Astrocyte (in vitro differentiated cells and primary cell): ENCODE results near the gene ANKRD63. TPM values are rescaled to one million over a fixed set of nuclear protein-coding genes. Genes with fewer than 3 reads are reported as not detected.

Experiments
- DNase-seq: peaks from one replicate; pipeline ENCODE4 v3.0.0-alpha.2; 2010; ENCODE audit warnings: low read depth
- FAIRE-seq: peaks from 2 replicates; lab custom pipeline; 2011; peaks lifted over from hg19 to GRCh38; lab: Jason Lieb, UNC
- H2AFZ ChIP-seq: 2 replicates; pipeline ENCODE4 v1.6.0; 2012; ENCODE audit warnings: low read depth, low read length, inconsistent platforms
- H3K27ac ChIP-seq: 2 replicates; pipeline ENCODE4 v1.5.1; 2011; ENCODE audit warnings: low read depth, low read length, inconsistent platforms
- H3K27me3 ChIP-seq: 2 replicates; pipeline ENCODE4 v1.6.0; 2011; ENCODE audit warnings: low read length, inconsistent platforms; ENCODE audit not compliant: insufficient read depth
- H3K36me3 ChIP-seq: 2 replicates; pipeline ENCODE4 v1.5.1; 2011; ENCODE audit warnings: low read length, inconsistent platforms; ENCODE audit not compliant: insufficient read depth
- H3K4me1 ChIP-seq: 2 replicates; pipeline ENCODE4 v1.5.1; 2011; ENCODE audit warnings: low read length, inconsistent platforms; ENCODE audit not compliant: insufficient read depth
- H3K4me2 ChIP-seq: 2 replicates; pipeline ENCODE4 v1.6.0; 2012; ENCODE audit warnings: low read length, inconsistent platforms
- H3K4me3 ChIP-seq: 2 replicates; pipeline ENCODE4 v1.5.1; 2011; ENCODE audit warnings: low read depth, mild to moderate bottlenecking, low read length, inconsistent platforms; ENCODE audit not compliant: insufficient read depth
- H3K79me2 ChIP-seq: 2 replicates; pipeline ENCODE4 v1.6.0; 2012; ENCODE audit warnings: mild to moderate bottlenecking, low read length, inconsistent platforms; ENCODE audit not compliant: insufficient read depth
- H3K9ac ChIP-seq: 2 replicates; pipeline ENCODE4 v1.6.0; 2012; ENCODE audit warnings: mild to moderate bottlenecking, low read length, inconsistent platforms
- H3K9me3 ChIP-seq: 2 replicates; pipeline ENCODE4 v1.5.1; 2012; ENCODE audit warnings: low read depth, mild to moderate bottlenecking, low read length, inconsistent platforms; ENCODE audit not compliant: insufficient read depth
- H4K20me1 ChIP-seq: 2 replicates; pipeline ENCODE4 v1.6.0; 2012; ENCODE audit warnings: low read length, inconsistent platforms; ENCODE audit not compliant: insufficient read depth
- H3K27ac Mint-ChIP-seq: one replicate; pipeline ENCODE4 v1.8.0; 2021; ENCODE audit warnings: mild to moderate bottlenecking, mixed read lengths; ENCODE audit not compliant: unreplicated experiment
- H3K27me3 Mint-ChIP-seq: one replicate; pipeline ENCODE4 v1.8.0; 2021; ENCODE audit warnings: low read depth, mixed read lengths; ENCODE audit not compliant: unreplicated experiment
- H3K36me3 Mint-ChIP-seq: one replicate; pipeline ENCODE4 v1.8.0; 2021; ENCODE audit warnings: low read depth, mixed read lengths; ENCODE audit not compliant: unreplicated experiment
- H3K4me1 Mint-ChIP-seq: one replicate; pipeline ENCODE4 v1.8.0; 2021; ENCODE audit warnings: low read depth, mixed read lengths; ENCODE audit not compliant: unreplicated experiment
- H3K4me3 Mint-ChIP-seq: one replicate; pipeline ENCODE4 v1.8.0; 2021; ENCODE audit warnings: mild to moderate bottlenecking, moderate library complexity, mixed read lengths; ENCODE audit not compliant: unreplicated experiment
- H3K9me3 Mint-ChIP-seq: one replicate; pipeline ENCODE4 v1.8.0; 2021; ENCODE audit warnings: mild to moderate bottlenecking, mixed read lengths; ENCODE audit not compliant: unreplicated experiment
- CTCF ChIP-seq: IDR thresholded peaks from 2 replicates; pipeline ENCODE4 v1.5.1; 2011; ENCODE audit warnings: low read depth, mild to moderate bottlenecking, inconsistent platforms, low read length, moderate library complexity; ENCODE audit not compliant: insufficient read depth
- EZH2 ChIP-seq: IDR thresholded peaks from 2 replicates; pipeline ENCODE4 v1.6.1; 2012; ENCODE audit warnings: mild to moderate bottlenecking, low read length, inconsistent platforms; ENCODE audit not compliant: insufficient read depth
- total RNA-seq: library from RNA; stranded (reverse); gene quantifications from 2 replicates; pipeline ENCODE4 v1.2.1, GENCODE V29; 2021

Gene ANKRD63
- total RNA-seq, 1 donor from 2014 or later: not detected

- no peaks in the 10 kb centered on the region for H3K36me3 ChIP-seq
- Mint-ChIP-seq H3K9me3 (no peaks in the 10 kb centered on the region), H3K27ac (peak overlapping the region; percentile 68), H3K4me1 (peaks cover 27% of the 10 kb centered on the region), H3K27me3 (peaks cover 27% of the 10 kb centered on the region), H3K4me3 (peak overlapping the region; percentile 50), H3K36me3 (no peaks in the 10 kb centered on the region)
- H3K4me1 ChIP-seq: peaks cover 44% of the 10 kb centered on the region
- peak overlapping the region; percentile 28 for H3K27ac ChIP-seq
- no peaks in the 10 kb centered on the region for H3K79me2 ChIP-seq
- no peaks in the 10 kb centered on the region for H3K9me3 ChIP-seq
- H3K4me3 ChIP-seq: no peak overlapping the region
- no peaks in the 10 kb centered on the region for H4K20me1 ChIP-seq
- peak overlapping the region; percentile 0 for H3K4me2 ChIP-seq
- peak overlapping the region; percentile 43 for H2AFZ ChIP-seq
- H3K9ac ChIP-seq: no peak overlapping the region
- H3K27me3 ChIP-seq: peaks cover 27% of the 10 kb centered on the region
- peak; percentile 60 for DNase-seq
- no peak for TF ChIP-seq CTCF
- no peak for TF ChIP-seq EZH2
- no peak for FAIRE-seq
Measured at GRCh38 chr15:40256638-40257235, 26.1 kb downstream of the ANKRD63 start.

GRCh38 chr15:40255033-40255432 lies 27.8 kb downstream of the ANKRD63 start:
- FAIRE-seq (no peak), DNase-seq (no peak)
- TF ChIP-seq EZH2 (no peak), CTCF (no peak)
- H3K4me1 ChIP-seq: peaks cover 44% of the 10 kb centered on the region
- H3K79me2 ChIP-seq: no peaks in the 10 kb centered on the region
- H3K9me3 ChIP-seq: no peaks in the 10 kb centered on the region
- H3K4me2 ChIP-seq: no peak overlapping the region
- H3K27ac ChIP-seq: no peak overlapping the region
- no peaks in the 10 kb centered on the region for H3K36me3 Mint-ChIP-seq
- H3K9ac ChIP-seq: no peak overlapping the region
- peaks cover 31% of the 10 kb centered on the region for H3K27me3 ChIP-seq
- no peak overlapping the region for H3K27ac Mint-ChIP-seq
- no peak overlapping the region for H3K4me3 Mint-ChIP-seq
- H2AFZ ChIP-seq: no peak overlapping the region
- no peaks in the 10 kb centered on the region for H3K9me3 Mint-ChIP-seq
- no peaks in the 10 kb centered on the region for H3K36me3 ChIP-seq
- H3K27me3 Mint-ChIP-seq: peaks cover 36% of the 10 kb centered on the region
- peaks cover 27% of the 10 kb centered on the region for H3K4me1 Mint-ChIP-seq
- H4K20me1 ChIP-seq: no peaks in the 10 kb centered on the region
- no peak overlapping the region for H3K4me3 ChIP-seq

DNA sequence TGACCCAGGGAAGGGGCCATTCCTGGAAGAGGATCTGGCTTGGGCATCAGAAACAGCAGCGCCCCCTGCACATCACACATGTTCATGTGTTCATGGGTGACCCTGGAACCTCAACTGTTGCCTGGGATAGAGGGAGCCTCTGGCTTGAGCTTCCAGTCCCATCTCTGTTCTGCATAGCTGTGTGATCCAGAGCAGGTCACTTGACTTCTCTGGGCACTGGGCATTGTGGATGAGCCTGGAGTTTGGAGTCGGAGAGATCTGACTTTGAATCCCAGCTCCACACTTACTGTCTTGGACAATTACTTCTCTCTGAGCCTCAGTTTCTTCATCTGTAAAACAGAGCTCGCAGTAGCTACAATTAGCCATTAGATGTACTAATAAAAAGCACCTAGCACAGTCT lies 28.4 kb downstream of the ANKRD63 start:
- no peak overlapping the region for H3K9ac ChIP-seq
- no peaks in the 10 kb centered on the region for H4K20me1 ChIP-seq
- no peaks in the 10 kb centered on the region for H3K79me2 ChIP-seq
- H3K27me3 Mint-ChIP-seq: peaks cover 36% of the 10 kb centered on the region
- no peaks in the 10 kb centered on the region for H3K9me3 Mint-ChIP-seq
- no peak overlapping the region for H2AFZ ChIP-seq
- TF ChIP-seq CTCF: no peak
- TF ChIP-seq EZH2: no peak
- H3K27ac ChIP-seq: no peak overlapping the region
- no peak overlapping the region for H3K4me3 Mint-ChIP-seq
- no peak overlapping the region for H3K4me3 ChIP-seq
- peaks cover 31% of the 10 kb centered on the region for H3K27me3 ChIP-seq
- no peaks in the 10 kb centered on the region for H3K36me3 Mint-ChIP-seq
- no peak overlapping the region for H3K4me2 ChIP-seq
- H3K27ac Mint-ChIP-seq: no peak overlapping the region
- FAIRE-seq (no peak), DNase-seq (no peak)
- no peaks in the 10 kb centered on the region for H3K36me3 ChIP-seq
- H3K4me1 ChIP-seq: peaks cover 50% of the 10 kb centered on the region
- no peaks in the 10 kb centered on the region for H3K9me3 ChIP-seq
- peaks cover 31% of the 10 kb centered on the region for H3K4me1 Mint-ChIP-seq
